Endothelial cell of umbilical vein (primary cell): ENCODE measurements around the gene BTNL9. TPM values are rescaled to one million over a fixed set of nuclear protein-coding genes. Genes with fewer than 3 reads are reported as not detected.

Experiments used
- BruUV-seq: library from RNA; stranded (reverse); fragments of 400-500 nt; replicated peaks from 2 replicates; lab custom pipeline; 2021; lab: Mats Ljungman, UMichigan
- CTCF ChIA-PET: fragments of 300-600, 350-600 bp; sonication (Branson Sonifier 250); formaldehyde crosslinking; loops from one replicate; lab custom pipeline; 2021; ENCODE audit warnings: antibody characterized with exemption, inconsistent platforms; lab: Charles Lee
- POLR2A ChIA-PET: fragments of 300-600, 350-600 bp; sonication (Branson Sonifier 250); formaldehyde crosslinking; loops from one replicate; lab custom pipeline; 2021; ENCODE audit warnings: antibody characterized with exemption, inconsistent platforms; lab: Charles Lee
- DNase-seq: peaks from one replicate; pipeline ENCODE4 v3.0.0-alpha.2; 2011; ENCODE audit warnings: low read depth, low spot score
- FAIRE-seq: peaks from 2 replicates; lab custom pipeline; 2011; peaks lifted over from hg19 to GRCh38; lab: Jason Lieb, UNC
- H2AFZ ChIP-seq: 2 replicates; pipeline ENCODE4 v1.6.0; 2012; ENCODE audit warnings: low read depth, low read length, control low read depth, inconsistent platforms
- H3K27ac ChIP-seq: 2 replicates; pipeline ENCODE4 v1.5.1; 2011; ENCODE audit warnings: low read depth, mild to moderate bottlenecking, control low read depth, low read length, moderate library complexity; ENCODE audit not compliant: insufficient read depth
- H3K27me3 ChIP-seq, 2 experiments: 2 replicates each; pipeline versions ENCODE4 v1.6.0 to v1.6.1; 2011; ENCODE audit warnings: low read length in 2 of 2, mixed read lengths in 1 of 2; ENCODE audit not compliant: control insufficient read depth in 2 of 2, insufficient read depth in 2 of 2
- H3K36me3 ChIP-seq, 2 experiments: 2 replicates in 1 of 2; 3 replicates in 1 of 2; pipeline ENCODE4 v1.5.1; 2011; ENCODE audit warnings: low read length in 2 of 2, mild to moderate bottlenecking in 1 of 2, moderate library complexity in 1 of 2; ENCODE audit not compliant: control insufficient read depth in 2 of 2, insufficient read depth in 2 of 2; ENCODE audit errors: extremely low read depth in 1 of 2
- H3K4me1 ChIP-seq: 3 replicates; pipeline ENCODE4 v1.5.1; 2011; ENCODE audit warnings: mild to moderate bottlenecking, low read length; ENCODE audit not compliant: control insufficient read depth, insufficient read depth; ENCODE audit errors: extremely low read depth
- H3K4me2 ChIP-seq: 2 replicates; pipeline ENCODE4 v1.6.1; 2011; ENCODE audit warnings: low read length, control low read depth, mixed read lengths; ENCODE audit not compliant: insufficient read depth
- H3K4me3 ChIP-seq, 3 experiments: fragments of 200-600 bp in 1 of 3; sonication (generic), shearing (Covaris generic) in 1 of 3; replicated peaks in 1 of 3; 2 replicates each; pipeline ENCODE4 v1.5.1; 2011 to 2016; ENCODE audit warnings: control low read depth in 3 of 3, low read length in 3 of 3, mild to moderate bottlenecking in 2 of 3, inconsistent platforms in 1 of 3, low read depth in 1 of 3, moderate library complexity in 1 of 3; ENCODE audit not compliant: insufficient read depth in 1 of 3
- H3K79me2 ChIP-seq: 2 replicates; pipeline ENCODE4 v1.6.0; 2012; ENCODE audit warnings: low read length, inconsistent platforms; ENCODE audit not compliant: control insufficient read depth, insufficient read depth
- H3K9ac ChIP-seq: replicated peaks from 2 replicates; pipeline ENCODE3; 2011; ENCODE audit warnings: low read length, control low read depth; ENCODE audit not compliant: insufficient read depth; ENCODE audit errors: extremely low read depth
- H3K9me1 ChIP-seq: replicated peaks from 3 replicates; pipeline ENCODE4 v1.6.0; 2011; ENCODE audit warnings: mild to moderate bottlenecking, low read length; ENCODE audit not compliant: control insufficient read depth, insufficient read depth; ENCODE audit errors: extremely low read depth
- H3K9me3 ChIP-seq: replicated peaks from 2 replicates; pipeline ENCODE4 v1.5.1; 2012; ENCODE audit warnings: low read length, inconsistent platforms; ENCODE audit not compliant: control insufficient read depth, insufficient read depth
- H4K20me1 ChIP-seq: replicated peaks from 2 replicates; pipeline ENCODE3; 2011; ENCODE audit warnings: mild to moderate bottlenecking, low read length; ENCODE audit not compliant: control insufficient read depth, insufficient read depth; ENCODE audit errors: extremely low read depth
- EZH2 ChIP-seq: IDR thresholded peaks from 2 replicates; pipeline ENCODE4 v1.6.1; 2012; ENCODE audit warnings: borderline replicate concordance, low read depth, mild to moderate bottlenecking, moderate library complexity, low read length, inconsistent platforms; ENCODE audit not compliant: severe bottlenecking
- FOS ChIP-seq: IDR thresholded peaks from 2 replicates; pipeline ENCODE4 v1.6.1; 2011; ENCODE audit warnings: mild to moderate bottlenecking, low read length, moderate library complexity, borderline replicate concordance; ENCODE audit not compliant: insufficient read depth
- GATA2 ChIP-seq: IDR thresholded peaks from 2 replicates; pipeline ENCODE4 v1.7.0; 2011; ENCODE audit warnings: low read depth, mild to moderate bottlenecking, moderate library complexity, mixed read lengths, low read length; ENCODE audit not compliant: insufficient read length, insufficient read depth
- JUN ChIP-seq: IDR thresholded peaks from 2 replicates; pipeline ENCODE4 v1.6.1; 2011; ENCODE audit warnings: borderline replicate concordance, low read depth; ENCODE audit not compliant: insufficient read length, insufficient read depth
- MAX ChIP-seq: IDR thresholded peaks from 2 replicates; pipeline ENCODE4 v1.6.1; 2011; ENCODE audit not compliant: insufficient read depth, insufficient read length
- MYC ChIP-seq: IDR thresholded peaks from one replicate; pipeline ENCODE4 v1.6.1; 2011; ENCODE audit warnings: mild to moderate bottlenecking, low read depth, low read length
- POLR2A ChIP-seq: IDR thresholded peaks from 2 replicates; pipeline ENCODE4 v1.6.1; 2012; ENCODE audit warnings: low read depth, mild to moderate bottlenecking, control low read depth, low read length
- POLR2AphosphoS5 ChIP-seq: IDR thresholded peaks from 2 replicates; pipeline ENCODE4 v1.6.1; 2012; ENCODE audit warnings: low read depth, mild to moderate bottlenecking, control low read depth, low read length, moderate library complexity; ENCODE audit not compliant: insufficient read depth
- dilution Hi-C: fragments of 300-500 bp; cut with MboI; formaldehyde crosslinking; loops from one replicate; pipeline ENCODE4 v1.15.0; 2019; ENCODE audit warnings: low sequenced_read_pairs; ENCODE audit not compliant: extremely low pct_ligation_motif_present
- intact Hi-C: fragments of 100-400 bp; cut with micrococcal nuclease; formaldehyde crosslinking; loops from one replicate; pipeline ENCODE4 v1.10.0; 2022
- polyA plus RNA-seq, 4 experiments: library from polyadenylated mRNA; depleted of rRNA in 3 of 4; stranded (reverse) in 3 of 4; unstranded in 1 of 4; fragments of >200 nt; gene quantifications; 2 replicates each; pipeline versions ENCODE4 v1.2.1 to v1.2.3, GENCODE V29; 2011 to 2012; ENCODE audit warnings: missing spikeins in 1 of 4
- total RNA-seq: library from RNA; stranded (reverse); gene quantifications from 2 replicates; pipeline ENCODE4 v1.2.3, GENCODE V29; 2021

Gene BTNL9
- total and polyA plus RNA-seq, 2 donors (not counting 3 experiments of a cell fraction or from before 2014, with no cell fraction given) = 0.13 to 0.33 TPM

GRCh38 chr5:181053488-181054121, 13.5 kb downstream of the BTNL9 start:
- POLR2A ChIA-PET = interaction anchor here (0.6 kb wide), 1 partner anchor 215 kb away, joined by 3 read pairs; no protein-coding TSS in a partner anchor
- no peaks in the 10 kb centered on the region for H4K20me1 ChIP-seq
- DNase-seq (no peak), FAIRE-seq (no peak)
- H3K9me3 ChIP-seq = no peaks in the 10 kb centered on the region
- H2AFZ ChIP-seq = peak overlapping the region; percentile 86
- no peaks in the 10 kb centered on the region for H3K79me2 ChIP-seq
- H3K9me1 ChIP-seq = no peaks in the 10 kb centered on the region
- CTCF ChIA-PET = interaction anchor here (1.5 kb wide), 1 partner anchor 12 kb away, joined by 4 read pairs; no protein-coding TSS in a partner anchor
- H3K9ac ChIP-seq = no peak overlapping the region
- intact Hi-C loops = loop anchor here (5.0 kb wide), 1 partner anchor 266 kb away; no protein-coding TSS in a partner anchor
- H3K4me1 ChIP-seq = peaks cover 3% of the 10 kb centered on the region
- TF ChIP-seq POLR2A (no peak), POLR2AphosphoS5 (no peak), EZH2 (peak; percentile 88), FOS (no peak), MYC (no peak), MAX (no peak), JUN (no peak), GATA2 (no peak)
- peaks cover 29 to 43% of the 10 kb centered on the region in 2 experiments for H3K27me3 ChIP-seq
- dilution Hi-C loops = no loop called here
- no peak overlapping the region for H3K27ac ChIP-seq
- H3K36me3 ChIP-seq = no peaks in the 10 kb centered on the region
- no TSS peak for BruUV-seq
- peak overlapping the region in 2 of 3 experiments; percentile 21 to 35 for H3K4me3 ChIP-seq
- peak overlapping the region; percentile 55 for H3K4me2 ChIP-seq
